Kidney (tissue), 14 donors: ENCODE measurements around the gene CDK13. TPM values are rescaled to one million over a fixed set of nuclear protein-coding genes. Genes with fewer than 3 reads are reported as not detected.

Experiments
- DNase-seq, 5 donors: peaks; one replicate each; pipeline ENCODE4 v3.0.0-alpha.2; 2013 to 2020
- FAIRE-seq: peaks from 2 replicates; lab custom pipeline; 2012; peaks lifted over from hg19 to GRCh38; lab: Jason Lieb, UNC
- H3K27ac ChIP-seq, 2 donors: one replicate each; pipeline ENCODE4 v1.7.0; 2013; ENCODE audit warnings: low read depth in 2 of 2, low read length in 2 of 2, inconsistent platforms in 1 of 2
- H3K27me3 ChIP-seq: one replicate; pipeline ENCODE4 v1.7.1; 2013; ENCODE audit warnings: low read length, inconsistent platforms; ENCODE audit not compliant: control insufficient read depth, insufficient read depth
- H3K36me3 ChIP-seq, 3 donors: one replicate each; pipeline versions ENCODE4 v1.7.0 to v1.7.1; 2013; ENCODE audit warnings: low read length in 3 of 3, control low read depth in 1 of 3, inconsistent platforms in 1 of 3; ENCODE audit not compliant: insufficient read depth in 3 of 3, control insufficient read depth in 2 of 3
- H3K4me1 ChIP-seq, 3 donors: one replicate each; pipeline versions ENCODE4 v1.7.0 to v1.7.1; 2013; ENCODE audit warnings: low read length in 3 of 3, inconsistent platforms in 1 of 3, low read depth in 1 of 3; ENCODE audit not compliant: control insufficient read depth in 2 of 3, insufficient read depth in 2 of 3
- H3K4me3 ChIP-seq, 3 donors: one replicate each; pipeline versions ENCODE4 v1.7.0 to v1.8.1; 2013; ENCODE audit warnings: low read length in 3 of 3, control low read depth in 1 of 3, inconsistent platforms in 1 of 3
- H3K9ac ChIP-seq, 3 donors: one replicate each; pipeline versions ENCODE4 v1.7.0 to v1.7.1; 2013; ENCODE audit warnings: low read length in 3 of 3, control low read depth in 1 of 3, inconsistent platforms in 1 of 3
- H3K9me3 ChIP-seq, 3 donors: one replicate each; pipeline versions ENCODE4 v1.7.0 to v1.7.1; 2013; ENCODE audit warnings: low read length in 3 of 3, control low read depth in 1 of 3, inconsistent platforms in 1 of 3; ENCODE audit not compliant: control insufficient read depth in 2 of 3, insufficient read depth in 1 of 3
- intact Hi-C: fragments of 100-400 bp; cut with DNase I; formaldehyde crosslinking; loops from one replicate; pipeline ENCODE4 v1.11.1; 2022
- polyA plus RNA-seq: library from polyadenylated mRNA; stranded (reverse); fragments of 350-450 nt; fragmentation: Illumina TruSeq; extraction: RNeasy Lipid Tissue Mini Kit (QIAGEN cat#74804); gene quantifications from one replicate; pipeline ENCODE4 v1.2.3, GENCODE V29; 2014; ENCODE audit warnings: low read depth, low replicate concordance; ENCODE audit not compliant: insufficient read depth
- total RNA-seq: library from RNA; stranded (reverse); fragmentation: NEBNext Ultra II Directional; extraction: Animal tissue kit (Norgen Biotek cat#: 25700); gene quantifications from one replicate; pipeline ENCODE4 v1.2.1, GENCODE V29; 2021
- TF ChIP-seq, protein P1 (sequence below): IDR thresholded peaks from 3 replicates; pipeline ENCODE4 v1.5.1; 2012; ENCODE audit warnings: mild to moderate bottlenecking, moderate library complexity, borderline replicate concordance; ENCODE audit not compliant: insufficient read depth; ENCODE audit errors: extremely low read depth
- donor health status: control.
- donor health status: control.
- donor health status: control.
- donor health status: control.
- donor health status: control.
- donor health status: DM: yes; HTN: yes; CAD: no.
- donor health status: Normal renal cell carcinoma (clear cell type).

The CDK13 gene
- total and polyA plus RNA-seq, 2 donors from 2014 or later = 15.5 to 50.9 TPM

DNA sequence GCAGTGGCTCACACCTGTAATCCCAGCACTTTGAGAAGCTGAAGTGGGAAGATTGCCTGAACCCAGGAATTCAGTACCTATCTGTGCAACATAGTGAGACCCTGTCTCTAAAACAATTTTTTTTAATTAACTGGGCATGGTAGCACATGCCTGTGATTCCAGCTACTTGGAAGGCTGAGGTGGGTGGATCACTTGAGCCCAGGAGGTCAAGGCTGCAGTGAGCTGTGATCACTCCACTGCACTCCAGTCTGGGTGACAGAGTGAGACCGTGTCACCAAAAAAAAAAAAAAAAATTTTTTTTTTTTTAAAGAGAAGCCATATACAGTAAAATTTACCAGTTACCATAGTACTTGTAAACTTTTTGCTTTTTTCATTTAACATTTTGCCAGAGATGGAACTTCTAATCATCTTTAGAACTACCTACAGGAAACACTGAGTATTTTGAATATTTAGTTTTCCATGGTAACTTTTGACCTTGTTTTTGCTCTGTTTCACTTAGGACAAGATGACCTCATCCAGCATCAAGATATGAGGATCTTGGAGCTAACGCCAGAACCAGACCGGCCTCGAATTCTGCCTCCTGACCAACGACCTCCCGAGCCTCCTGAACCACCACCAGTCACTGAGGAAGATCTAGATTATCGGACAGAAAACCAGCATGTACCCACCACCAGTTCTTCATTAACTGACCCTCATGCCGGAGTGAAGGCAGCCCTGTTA lies 143.7 kb downstream of the CDK13 start:
- no peak for DNase-seq
- no peaks in the 10 kb centered on the region for H3K9me3 ChIP-seq
- H3K27me3 ChIP-seq = no peaks in the 10 kb centered on the region

DNA sequence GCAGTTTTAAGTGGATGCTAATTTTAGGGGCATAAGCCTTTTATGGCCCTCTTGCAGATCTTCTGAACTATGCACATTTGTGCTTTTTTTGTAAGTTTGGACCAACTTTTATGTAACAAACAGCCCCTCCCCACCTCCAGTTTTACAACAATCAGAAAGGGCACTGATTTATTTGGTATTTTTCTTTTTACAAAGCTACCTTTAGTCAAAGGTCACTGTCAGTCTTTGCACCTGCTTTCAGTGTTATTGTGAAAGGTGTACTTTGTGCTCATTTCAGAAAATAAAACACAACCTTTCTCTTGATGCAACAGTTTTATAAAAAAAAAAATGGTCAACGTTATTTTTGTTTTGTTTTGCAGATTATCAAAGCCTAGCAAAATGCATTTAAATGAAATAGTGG lies 145.2 kb downstream of the CDK13 start:
- peaks cover 11 to 18% (median 13%) of the 10 kb centered on the region in 3 donors for H3K36me3 ChIP-seq
- DNase-seq = no peak
- no peaks in the 10 kb centered on the region for H3K4me1 ChIP-seq
- TF ChIP-seq, protein P1, sequence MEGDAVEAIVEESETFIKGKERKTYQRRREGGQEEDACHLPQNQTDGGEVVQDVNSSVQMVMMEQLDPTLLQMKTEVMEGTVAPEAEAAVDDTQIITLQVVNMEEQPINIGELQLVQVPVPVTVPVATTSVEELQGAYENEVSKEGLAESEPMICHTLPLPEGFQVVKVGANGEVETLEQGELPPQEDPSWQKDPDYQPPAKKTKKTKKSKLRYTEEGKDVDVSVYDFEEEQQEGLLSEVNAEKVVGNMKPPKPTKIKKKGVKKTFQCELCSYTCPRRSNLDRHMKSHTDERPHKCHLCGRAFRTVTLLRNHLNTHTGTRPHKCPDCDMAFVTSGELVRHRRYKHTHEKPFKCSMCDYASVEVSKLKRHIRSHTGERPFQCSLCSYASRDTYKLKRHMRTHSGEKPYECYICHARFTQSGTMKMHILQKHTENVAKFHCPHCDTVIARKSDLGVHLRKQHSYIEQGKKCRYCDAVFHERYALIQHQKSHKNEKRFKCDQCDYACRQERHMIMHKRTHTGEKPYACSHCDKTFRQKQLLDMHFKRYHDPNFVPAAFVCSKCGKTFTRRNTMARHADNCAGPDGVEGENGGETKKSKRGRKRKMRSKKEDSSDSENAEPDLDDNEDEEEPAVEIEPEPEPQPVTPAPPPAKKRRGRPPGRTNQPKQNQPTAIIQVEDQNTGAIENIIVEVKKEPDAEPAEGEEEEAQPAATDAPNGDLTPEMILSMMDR = no peak
- H3K9ac ChIP-seq = no peak overlapping the region
- H3K9me3 ChIP-seq = no peaks in the 10 kb centered on the region
- intact Hi-C loops = no loop called here
- H3K27me3 ChIP-seq = no peaks in the 10 kb centered on the region
- no peak for FAIRE-seq
- H3K4me3 ChIP-seq = no peak overlapping the region
- no peak overlapping the region for H3K27ac ChIP-seq

More for the DNA sequence above, 143.7 kb downstream of the CDK13 start:
- no peak for FAIRE-seq
- Histone ChIP-seq H3K36me3 (peaks cover 11 to 18% (median 13%) of the 10 kb centered on the region in 3 donors), H3K4me1 (no peaks in the 10 kb centered on the region), H3K4me3 (no peak overlapping the region), H3K27ac (no peak overlapping the region), H3K9ac (no peak overlapping the region)
- TF ChIP-seq, protein P1 = no peak
- intact Hi-C loops = no loop called here

DNA sequence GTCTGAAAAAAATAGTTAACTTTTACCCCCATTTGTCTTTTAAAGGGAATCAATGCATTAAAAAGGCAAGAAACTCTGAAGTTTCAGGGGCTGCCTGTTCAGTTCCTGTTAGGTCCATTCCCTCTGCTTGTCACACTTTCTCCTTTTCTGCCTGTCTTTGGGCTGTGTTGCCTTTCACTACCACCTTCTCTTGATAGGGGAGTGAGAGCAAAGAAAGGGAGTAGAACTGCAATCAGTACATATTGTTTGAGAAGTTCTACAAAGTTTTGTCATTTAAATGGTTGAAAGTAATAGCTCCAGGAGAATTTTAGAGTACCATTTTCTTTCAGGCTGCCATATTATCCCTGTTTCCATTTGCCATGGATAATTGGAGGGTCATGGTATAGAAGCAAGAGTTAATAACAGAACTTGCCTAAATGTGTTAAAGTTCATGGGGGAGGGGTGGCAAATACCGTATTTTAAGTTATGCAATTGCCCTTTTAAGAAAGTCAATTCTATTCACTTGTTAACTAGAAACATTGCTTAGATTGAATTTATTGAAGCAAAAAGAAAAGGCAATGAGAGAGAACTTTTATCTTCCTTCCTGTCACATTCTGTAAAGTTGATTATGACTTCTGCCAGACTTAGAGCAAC lies 145.8 kb downstream of the CDK13 start:
- TF ChIP-seq, protein P1 = no peak
- no peak overlapping the region for H3K4me3 ChIP-seq
- no peak overlapping the region for H3K9ac ChIP-seq
- DNase-seq (no peak), FAIRE-seq (no peak)
- H3K36me3 ChIP-seq = peaks cover 11 to 18% (median 13%) of the 10 kb centered on the region in 3 donors
- no peaks in the 10 kb centered on the region for H3K27me3 ChIP-seq
- intact Hi-C loops = no loop called here
- no peaks in the 10 kb centered on the region for H3K9me3 ChIP-seq
- no peaks in the 10 kb centered on the region for H3K4me1 ChIP-seq
- no peak overlapping the region for H3K27ac ChIP-seq
